ENCODE measurements around the gene SLC8A2.

- TF ChIP-seq CTCF (IDR thresholded peaks at IDR 0.05 in 2 of 3, conservative IDR thresholded peaks at IDR 0.05 in 1 of 3; ENCODE audit: control insufficient read depth in 2 of 3, extremely low read depth in 1 of 3, insufficient read depth in 1 of 3, low read depth in 3 of 3, low read length in 3 of 3) (no peak), MAX (IDR thresholded peaks at IDR 0.05; ENCODE audit: low read depth, low read length) (no peak), MYB (IDR thresholded peaks at IDR 0.05; ENCODE audit: borderline replicate concordance, low read depth, low read length) (no peak), REST (IDR thresholded peaks at IDR 0.05; ENCODE audit: low read depth, low read length) (no peak), CEBPZ (IDR thresholded peaks at IDR 0.05; ENCODE audit: low read depth, low read length) (no peak), STAT1 (conservative IDR thresholded peaks at IDR 0.05) (no peak)
These were observed 49.8 kb downstream of the SLC8A2 start for GRCh38 chr19:47421844-47422395.
